ENCODE results near the gene P2RY4. TPM values are rescaled to one million over a fixed set of nuclear protein-coding genes. Genes with fewer than 3 reads are reported as not detected.
"Not testable (repeated sequence)": the region's sequence is repeated elsewhere in the genome, so short reads cannot be mapped to it uniquely, and the experiment has no call there.

Gene P2RY4
- total RNA-seq, 1 experiment from 2014 or later: 0.15 TPM

GRCh38 chrX:70244881-70245280, 15.1 kb downstream of the P2RY4 start:
- DNase-seq (ENCODE audit: low read depth): no peak

- DNase-seq (ENCODE audit: low read depth): peak; percentile 48
These were observed 16.4 kb downstream of the P2RY4 start for GRCh38 chrX:70243601-70244000.

GRCh38 chrX:70241501-70241900, 18.5 kb downstream of the P2RY4 start:
- DNase-seq (ENCODE audit: low read depth): no peak

- no peak for DNase-seq (ENCODE audit: low read depth)
These were observed 19.3 kb downstream of the P2RY4 start for GRCh38 chrX:70240751-70241150.

GRCh38 chrX:70234355-70234754, 25.6 kb downstream of the P2RY4 start, which contains the start of gene AWAT1:
Gene AWAT1, plus strand, starts transcription at chrX:70234655. Its CDS starts 41 bp downstream, at chrX:70234696.
- peak; percentile 8 for DNase-seq (ENCODE audit: low read depth)

GRCh38 chrX:70231666-70232065, 28.3 kb downstream of the P2RY4 start:
- DNase-seq (ENCODE audit: low read depth): no peak

GRCh38 chrX:70226687-70227086, 33.3 kb downstream of the P2RY4 start:
- no peak for DNase-seq (ENCODE audit: low read depth)

- DNase-seq (ENCODE audit: low read depth): no peak
These were observed 34.0 kb downstream of the P2RY4 start for GRCh38 chrX:70226048-70226447.

- DNase-seq (ENCODE audit: low read depth): peak; percentile 9
These were observed 39.9 kb downstream of the P2RY4 start for GRCh38 chrX:70219938-70220764.

GRCh38 chrX:70209570-70209969, 50.4 kb downstream of the P2RY4 start:
- not testable (repeated sequence) for DNase-seq (ENCODE audit: low read depth)

- no peak for DNase-seq (ENCODE audit: low read depth)
These were observed 51.5 kb downstream of the P2RY4 start for GRCh38 chrX:70208479-70208878.

Other genes with a start within 250 kb of the P2RY4 start
- gene AWAT2, start 210.3 kb downstream of the P2RY4 start, total RNA-seq (2014; rRNA removed; shearing (Covaris generic)): not detected in 2 replicates
- not detected in 2 replicates for gene OTUD6A, start 197.7 kb downstream of the P2RY4 start, total RNA-seq (2014; rRNA removed; shearing (Covaris generic))
- gene IGBP1, start 126.8 kb downstream of the P2RY4 start, total RNA-seq (2014; rRNA removed; shearing (Covaris generic)): 98.8 and 107 TPM in 2 replicates
- gene DGAT2L6, start 82.7 kb downstream of the P2RY4 start, total RNA-seq (2014; rRNA removed; shearing (Covaris generic)): not detected in 2 replicates
- not detected in 2 replicates for gene AWAT1, start 25.5 kb downstream of the P2RY4 start, total RNA-seq (2014; rRNA removed; shearing (Covaris generic))
- gene ARR3, start 8.1 kb upstream of the P2RY4 start, total RNA-seq (2014; rRNA removed; shearing (Covaris generic)): not detected in 2 replicates
- gene RAB41, start 22.0 kb upstream of the P2RY4 start, total RNA-seq (2014; rRNA removed; shearing (Covaris generic)): not detected in 2 replicates
- gene PDZD11, start 29.7 kb upstream of the P2RY4 start, total RNA-seq (2014; rRNA removed; shearing (Covaris generic)): 220 and 248 TPM in 2 replicates
- 42.8 and 89.1 TPM in 2 replicates for gene KIF4A, start 29.9 kb upstream of the P2RY4 start, total RNA-seq (2014; rRNA removed; shearing (Covaris generic))
- 0.10 TPM in 1 of 2 replicates, not detected in the other for gene GDPD2, start 163.1 kb upstream of the P2RY4 start, total RNA-seq (2014; rRNA removed; shearing (Covaris generic))
- gene DLG3, start 184.6 kb upstream of the P2RY4 start, total RNA-seq (2014; rRNA removed; shearing (Covaris generic)): 7.8 and 13.1 TPM in 2 replicates